IMR-90 (cell line): ENCODE data around the gene PBX3. TPM values are rescaled to one million over a fixed set of nuclear protein-coding genes. Genes with fewer than 3 reads are reported as not detected.
A peak's percentile ranks its signal among the peaks of the same experiment; 100 is the strongest.

Experiments
- ATAC-seq: fragments of 200-7000 bp; cut with Tn5 transposase; 2 replicates; pipeline ENCODE4 v1.9.1; 2020; ENCODE audit warnings: low read depth, mild to moderate bottlenecking, moderate library complexity
- BruUV-seq: library from RNA; stranded (reverse); fragments of 400-500 nt; replicated peaks from 2 replicates; lab custom pipeline; 2021; lab: Mats Ljungman, UMichigan
- CTCF ChIA-PET: fragments of 300-600 bp; formaldehyde crosslinking; extraction: SDS; loops from one replicate; lab custom pipeline; 2021; ENCODE audit warnings: antibody characterized with exemption; lab: Yijun Ruan, JAX
- POLR2A ChIA-PET: fragments of 300-600 bp; sonication (Branson Sonifier 250); formaldehyde crosslinking; loops from one replicate; lab custom pipeline; 2022; ENCODE audit warnings: antibody characterized with exemption; ENCODE audit not compliant: unreplicated experiment; lab: Charles Lee
- DNase-seq: peaks from one replicate; pipeline ENCODE4 v3.0.0; 2013
- H2AFZ ChIP-seq: replicated peaks from 2 replicates; pipeline ENCODE3; 2013; ENCODE audit warnings: low read length, mild to moderate bottlenecking; ENCODE audit not compliant: poor library complexity
- H2AK5ac ChIP-seq: 2 replicates; pipeline ENCODE4 v1.6.1; 2013; ENCODE audit warnings: low read depth, low read length, inconsistent platforms
- H2AK9ac ChIP-seq: replicated peaks from 2 replicates; pipeline ENCODE3; 2013; ENCODE audit warnings: mild to moderate bottlenecking, low read depth, low read length, moderate library complexity; ENCODE audit not compliant: poor library complexity
- H2BK120ac ChIP-seq: 2 replicates; pipeline ENCODE4 v1.6.1; 2013; ENCODE audit warnings: low read depth, low read length, inconsistent platforms
- H2BK15ac ChIP-seq: 3 replicates; pipeline ENCODE4 v1.6.1; 2013; ENCODE audit warnings: low read depth, low read length, inconsistent platforms
- H2BK20ac ChIP-seq: 2 replicates; pipeline ENCODE4 v1.6.1; 2013; ENCODE audit warnings: low read depth, mild to moderate bottlenecking, inconsistent platforms, low read length, moderate library complexity
- H2BK5ac ChIP-seq: 2 replicates; pipeline ENCODE4 v1.6.1; 2013; ENCODE audit warnings: mild to moderate bottlenecking, low read depth, low read length, inconsistent platforms; ENCODE audit not compliant: poor library complexity, severe bottlenecking
- H3K14ac ChIP-seq: replicated peaks from 2 replicates; pipeline ENCODE4 v1.6.1; 2013; ENCODE audit warnings: low read depth, low read length, inconsistent platforms
- H3K18ac ChIP-seq: 2 replicates; pipeline ENCODE4 v1.6.1; 2013; ENCODE audit warnings: low read depth, low read length, control low read depth
- H3K23ac ChIP-seq: 2 replicates; pipeline ENCODE4 v1.6.1; 2013; ENCODE audit warnings: low read depth, low read length, inconsistent platforms
- H3K27ac ChIP-seq: 2 replicates; pipeline ENCODE4 v1.5.1; 2013; ENCODE audit warnings: mild to moderate bottlenecking, control low read depth, low read length; ENCODE audit not compliant: insufficient read depth
- H3K27me3 ChIP-seq: 2 replicates; pipeline ENCODE4 v1.6.1; 2013; ENCODE audit warnings: low read length; ENCODE audit not compliant: control insufficient read depth, insufficient read depth
- H3K36me3 ChIP-seq: 2 replicates; pipeline ENCODE4 v1.6.1; 2013; ENCODE audit warnings: low read length, mixed read lengths; ENCODE audit not compliant: control insufficient read depth, insufficient read depth
- H3K4ac ChIP-seq: 2 replicates; pipeline ENCODE4 v1.6.1; 2013; ENCODE audit warnings: low read depth, low read length, inconsistent platforms
- H3K4me1 ChIP-seq: 2 replicates; pipeline ENCODE4 v1.6.1; 2013; ENCODE audit warnings: low read length, mixed read lengths; ENCODE audit not compliant: control insufficient read depth, insufficient read depth
- H3K4me2 ChIP-seq: 2 replicates; pipeline ENCODE4 v1.6.1; 2013; ENCODE audit warnings: low read depth, mild to moderate bottlenecking, control low read depth, low read length, moderate library complexity
- H3K4me3 ChIP-seq: 2 replicates; pipeline ENCODE4 v1.5.1; 2013; ENCODE audit warnings: low read depth, mild to moderate bottlenecking, control low read depth, low read length, moderate library complexity; ENCODE audit not compliant: insufficient read depth
- H3K56ac ChIP-seq: 2 replicates; pipeline ENCODE4 v1.6.1; 2013; ENCODE audit warnings: low read length, inconsistent platforms; ENCODE audit not compliant: insufficient read depth; ENCODE audit errors: extremely low read depth
- H3K79me1 ChIP-seq, 2 experiments: 2 replicates each; pipeline ENCODE4 v1.6.1; 2013; ENCODE audit warnings: low read length in 2 of 2, inconsistent platforms in 1 of 2, low read depth in 1 of 2
- H3K9ac ChIP-seq: 2 replicates; pipeline ENCODE4 v1.6.1; 2013; ENCODE audit warnings: low read depth, low read length, control low read depth
- H3K9me1 ChIP-seq: 2 replicates; pipeline ENCODE4 v1.6.1; 2013; ENCODE audit warnings: low read length, inconsistent platforms; ENCODE audit not compliant: insufficient read depth
- H3K9me3 ChIP-seq: 2 replicates; pipeline ENCODE4 v1.6.1; 2013; ENCODE audit warnings: low read length; ENCODE audit not compliant: control insufficient read depth, insufficient read depth
- H4K20me1 ChIP-seq: 2 replicates; pipeline ENCODE4 v1.6.1; 2013; ENCODE audit warnings: low read length, inconsistent platforms; ENCODE audit not compliant: insufficient read depth
- H4K5ac ChIP-seq: 2 replicates; pipeline ENCODE4 v1.6.1; 2013; ENCODE audit warnings: mild to moderate bottlenecking, low read depth, low read length, control low read depth
- H4K8ac ChIP-seq, 2 experiments: 2 replicates each; pipeline ENCODE4 v1.6.1; 2013; ENCODE audit warnings: low read depth in 2 of 2, low read length in 2 of 2, control low read depth in 1 of 2, inconsistent platforms in 1 of 2
- H4K91ac ChIP-seq: 2 replicates; pipeline ENCODE4 v1.6.1; 2013; ENCODE audit warnings: low read depth, low read length, inconsistent platforms; ENCODE audit not compliant: insufficient read depth
- BHLHE40 ChIP-seq: fragments of 150-350 bp; IDR thresholded peaks from 2 replicates; pipeline ENCODE4 v1.6.1; 2016; ENCODE audit warnings: mild to moderate bottlenecking, low read depth, low read length
- CHD1 ChIP-seq: IDR thresholded peaks from 2 replicates; pipeline ENCODE4 v1.6.1; 2012; ENCODE audit warnings: low read depth, low read length, improper control_type of control experiment
- FOS ChIP-seq: fragments of 150-350 bp; IDR thresholded peaks from 2 replicates; pipeline ENCODE4 v1.6.1; 2016; ENCODE audit warnings: low read depth, low read length
- MAFK ChIP-seq: IDR thresholded peaks from 2 replicates; pipeline ENCODE4 v1.6.1; 2012; ENCODE audit warnings: low read depth, low read length, improper control_type of control experiment
- MAZ ChIP-seq: IDR thresholded peaks from 2 replicates; pipeline ENCODE4 v1.6.1; 2012; ENCODE audit warnings: low read depth, mild to moderate bottlenecking, low read length, improper control_type of control experiment, moderate library complexity, borderline replicate concordance
- MXI1 ChIP-seq: IDR thresholded peaks from 2 replicates; pipeline ENCODE4 v1.6.1; 2012; ENCODE audit warnings: low read depth, mild to moderate bottlenecking, low read length, moderate library complexity, borderline replicate concordance
- NFE2L2 ChIP-seq: fragments of 150-350 bp; IDR thresholded peaks from 2 replicates; pipeline ENCODE4 v1.6.1; 2016; ENCODE audit warnings: low read depth, mild to moderate bottlenecking, low read length
- POLR2A ChIP-seq: IDR thresholded peaks from 2 replicates; pipeline ENCODE4 v1.6.1; 2012; ENCODE audit warnings: mild to moderate bottlenecking, low read depth, low read length
- RAD21 ChIP-seq: IDR thresholded peaks from 2 replicates; pipeline ENCODE4 v1.6.1; 2012; ENCODE audit warnings: low read length, improper control_type of control experiment
- RCOR1 ChIP-seq: IDR thresholded peaks from 2 replicates; pipeline ENCODE4 v1.6.1; 2012; ENCODE audit warnings: mild to moderate bottlenecking, low read length, improper control_type of control experiment; ENCODE audit not compliant: insufficient replicate concordance
- SMC3 ChIP-seq: fragments of 150-350 bp; IDR thresholded peaks from 2 replicates; pipeline ENCODE4 v1.6.1; 2016; ENCODE audit warnings: low read depth, mild to moderate bottlenecking, antibody characterized with exemption, low read length, moderate library complexity
- WGBS, 2 experiments: methylation state at CpG; one replicate each; pipeline versions ENCODE4 v1.1.5 to v1.1.7; 2013; ENCODE audit warnings: missing lambda C conversion rate in 2 of 2; ENCODE audit not compliant: insufficient read length in 1 of 2; ENCODE audit errors: extremely low coverage in 2 of 2; 5-methylcytosine and 5-hydroxymethylcytosine counted together
- dilution Hi-C: fragments of 300-500 bp; cut with HindIII; formaldehyde crosslinking; loops from one replicate; pipeline ENCODE4 v1.14.3; 2018; ENCODE audit warnings: low sequenced_read_pairs; ENCODE audit not compliant: unreplicated experiment
- in situ Hi-C: fragments of 300-500 bp; cut with MboI; formaldehyde crosslinking; loops from 3 replicates; pipeline ENCODE4 v1.14.3; 2019; ENCODE audit warnings: low sequenced_read_pairs, inconsistent platforms, mixed read lengths
- intact Hi-C: fragments of 100-400 bp; cut with micrococcal nuclease; formaldehyde crosslinking; loops from 2 replicates; pipeline ENCODE4 v1.10.0; 2022
- polyA plus RNA-seq, 3 experiments: library from polyadenylated mRNA; depleted of rRNA; stranded (reverse); fragments of >200 nt; gene quantifications; 2 replicates each; pipeline ENCODE4 v1.2.3, GENCODE V29; 2012; ENCODE audit warnings: low replicate concordance in 1 of 3
- total RNA-seq: library from RNA; depleted of rRNA; stranded (reverse); fragments of >200 nt; gene quantifications from 2 replicates; pipeline ENCODE4 v1.2.3, GENCODE V29; 2012
- TF ChIP-seq, protein P1 (sequence below): fragments of 150-350 bp; IDR thresholded peaks from 2 replicates; pipeline ENCODE4 v1.6.1; 2016; ENCODE audit warnings: low read depth, mild to moderate bottlenecking, low read length, moderate library complexity, borderline replicate concordance
- TF ChIP-seq, protein P2 (sequence below): fragments of 150-350 bp; IDR thresholded peaks from 2 replicates; pipeline ENCODE4 v1.6.1; 2017; ENCODE audit warnings: mild to moderate bottlenecking, antibody characterized with exemption, low read length, low read depth
- TF ChIP-seq, protein P3 (sequence below): conservative IDR thresholded peaks from 2 replicates; pipeline ENCODE4 v1.5.1; 2012; ENCODE audit warnings: mild to moderate bottlenecking, low read depth, low read length, improper control_type of control experiment

PBX3 gene
- total and polyA plus RNA-seq, 2 of the 4 experiments (the other 2 are of a cell fraction), result 12.0 to 15.6 TPM

DNA sequence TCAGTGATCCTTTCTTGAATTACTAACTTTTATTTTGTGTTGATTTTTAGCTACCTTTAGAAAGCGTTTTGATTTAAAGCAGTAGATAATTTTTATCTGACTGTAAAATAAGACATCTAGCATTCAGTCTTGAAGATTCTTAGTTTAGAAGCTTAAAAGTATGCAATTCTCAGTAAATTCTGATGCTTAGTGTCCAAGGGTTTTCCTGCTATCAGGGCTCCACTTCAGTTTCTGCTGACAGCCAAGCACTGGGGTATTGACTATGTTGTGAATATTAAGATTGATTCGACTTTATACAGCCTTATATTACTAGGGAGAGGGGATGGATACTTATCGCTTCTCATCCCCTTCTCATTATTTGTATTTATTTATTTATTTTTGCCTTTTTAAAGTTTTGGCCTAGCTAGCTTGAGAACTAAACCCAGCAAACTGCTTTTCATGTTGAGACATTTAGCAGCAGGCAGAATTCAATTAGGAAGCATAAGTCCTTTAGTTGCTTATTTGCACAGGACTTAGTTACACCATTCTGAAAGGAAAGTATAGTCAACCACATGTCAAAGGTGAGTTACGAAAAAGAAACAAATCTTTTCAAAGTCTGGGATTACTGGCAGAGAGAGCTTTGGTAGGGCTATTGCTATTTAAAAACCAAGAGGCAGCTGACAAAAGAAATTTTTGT, 2.9 kb downstream of the PBX3 start:
- H3K79me1 ChIP-seq, result peaks cover 10 to 43% of the 10 kb centered on the region in 2 experiments; a peak in 3 of 4 replicates
- H4K8ac ChIP-seq, result no peak overlapping the region
- H3K4ac ChIP-seq, result no peak overlapping the region
- dilution Hi-C loops, result no loop called here
- H3K18ac ChIP-seq, result no peak overlapping the region; the same call in 1 of the 2 replicates
- no peak overlapping the region for H2BK20ac ChIP-seq
- no peak overlapping the region for H2AK9ac ChIP-seq
- no peak overlapping the region for H4K5ac ChIP-seq
- H3K9me1 ChIP-seq, result peaks cover 4% of the 10 kb centered on the region
- no peak overlapping the region for H3K14ac ChIP-seq
- no peak overlapping the region for H3K4me3 ChIP-seq
- H3K9ac ChIP-seq, result no peak overlapping the region
- no peaks in the 10 kb centered on the region for H3K9me3 ChIP-seq
- H3K27ac ChIP-seq, result no peak overlapping the region
- in situ Hi-C loops, result no loop called here
- no peak overlapping the region for H4K91ac ChIP-seq
- no peak overlapping the region for H2BK15ac ChIP-seq
- no TSS peak for BruUV-seq
- no peak overlapping the region for H2AFZ ChIP-seq
- no peak overlapping the region for H2AK5ac ChIP-seq
- ChIA-PET CTCF (interaction anchor here (0.9 kb wide), 1 partner anchor 10 kb away, joined by 3 read pairs; no protein-coding TSS in a partner anchor), POLR2A (no interaction called here)
- H3K4me1 ChIP-seq, result peaks cover 5% of the 10 kb centered on the region
- H3K23ac ChIP-seq, result peak overlapping the region; percentile 32; the same call in 1 of the 2 replicates
- no peak overlapping the region for H2BK5ac ChIP-seq
- no peaks in the 10 kb centered on the region for H3K27me3 ChIP-seq
- no CpG with 5 or more reads among the region's 4 CpGs for WGBS, 2 experiments
- peaks cover 8% of the 10 kb centered on the region; the same call in 1 of the 2 replicates for H4K20me1 ChIP-seq
- ATAC-seq, result no peak
- no peaks in the 10 kb centered on the region for H3K36me3 ChIP-seq
- no peak overlapping the region for H3K56ac ChIP-seq
- DNase-seq, result peak; percentile 79
- H2BK120ac ChIP-seq, result no peak overlapping the region
- intact Hi-C loops, result loop anchor here (2.0 to 10.0 kb wide), 6 partner anchors 77 to 745 kb away; no protein-coding TSS in a partner anchor
- H3K4me2 ChIP-seq, result peak overlapping the region; percentile 89
- TF ChIP-seq RCOR1 (no peak), MXI1 (no peak), POLR2A (no peak), MAZ (no peak), SMC3 (no peak), FOS (no peak), CHD1 (no peak), RAD21 (no peak), MAFK (no peak), BHLHE40 (no peak), NFE2L2 (no peak)
- TF ChIP-seq, protein P1, sequence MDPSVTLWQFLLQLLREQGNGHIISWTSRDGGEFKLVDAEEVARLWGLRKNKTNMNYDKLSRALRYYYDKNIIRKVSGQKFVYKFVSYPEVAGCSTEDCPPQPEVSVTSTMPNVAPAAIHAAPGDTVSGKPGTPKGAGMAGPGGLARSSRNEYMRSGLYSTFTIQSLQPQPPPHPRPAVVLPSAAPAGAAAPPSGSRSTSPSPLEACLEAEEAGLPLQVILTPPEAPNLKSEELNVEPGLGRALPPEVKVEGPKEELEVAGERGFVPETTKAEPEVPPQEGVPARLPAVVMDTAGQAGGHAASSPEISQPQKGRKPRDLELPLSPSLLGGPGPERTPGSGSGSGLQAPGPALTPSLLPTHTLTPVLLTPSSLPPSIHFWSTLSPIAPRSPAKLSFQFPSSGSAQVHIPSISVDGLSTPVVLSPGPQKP, result no peak
- TF ChIP-seq, protein P2, sequence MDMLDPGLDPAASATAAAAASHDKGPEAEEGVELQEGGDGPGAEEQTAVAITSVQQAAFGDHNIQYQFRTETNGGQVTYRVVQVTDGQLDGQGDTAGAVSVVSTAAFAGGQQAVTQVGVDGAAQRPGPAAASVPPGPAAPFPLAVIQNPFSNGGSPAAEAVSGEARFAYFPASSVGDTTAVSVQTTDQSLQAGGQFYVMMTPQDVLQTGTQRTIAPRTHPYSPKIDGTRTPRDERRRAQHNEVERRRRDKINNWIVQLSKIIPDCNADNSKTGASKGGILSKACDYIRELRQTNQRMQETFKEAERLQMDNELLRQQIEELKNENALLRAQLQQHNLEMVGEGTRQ, result no peak
- TF ChIP-seq, protein P3, sequence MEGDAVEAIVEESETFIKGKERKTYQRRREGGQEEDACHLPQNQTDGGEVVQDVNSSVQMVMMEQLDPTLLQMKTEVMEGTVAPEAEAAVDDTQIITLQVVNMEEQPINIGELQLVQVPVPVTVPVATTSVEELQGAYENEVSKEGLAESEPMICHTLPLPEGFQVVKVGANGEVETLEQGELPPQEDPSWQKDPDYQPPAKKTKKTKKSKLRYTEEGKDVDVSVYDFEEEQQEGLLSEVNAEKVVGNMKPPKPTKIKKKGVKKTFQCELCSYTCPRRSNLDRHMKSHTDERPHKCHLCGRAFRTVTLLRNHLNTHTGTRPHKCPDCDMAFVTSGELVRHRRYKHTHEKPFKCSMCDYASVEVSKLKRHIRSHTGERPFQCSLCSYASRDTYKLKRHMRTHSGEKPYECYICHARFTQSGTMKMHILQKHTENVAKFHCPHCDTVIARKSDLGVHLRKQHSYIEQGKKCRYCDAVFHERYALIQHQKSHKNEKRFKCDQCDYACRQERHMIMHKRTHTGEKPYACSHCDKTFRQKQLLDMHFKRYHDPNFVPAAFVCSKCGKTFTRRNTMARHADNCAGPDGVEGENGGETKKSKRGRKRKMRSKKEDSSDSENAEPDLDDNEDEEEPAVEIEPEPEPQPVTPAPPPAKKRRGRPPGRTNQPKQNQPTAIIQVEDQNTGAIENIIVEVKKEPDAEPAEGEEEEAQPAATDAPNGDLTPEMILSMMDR, result no peak
